Measurements from ENCODE around the gene LENG1.
"Not testable (repeated sequence)": the region's sequence is repeated elsewhere in the genome, so short reads cannot be mapped to it uniquely, and the experiment has no call there.

The LENG1 gene

GRCh38 chr19:54189145-54189734 lies 29.7 kb upstream of the LENG1 start, which contains the start of gene MBOAT7:
TSS of gene MBOAT7 (minus strand) at chr19:54189580. CDS start at chr19:54188508, 1,072 bp downstream.
- peak; percentile 67 for DNase-seq

- DNase-seq: no peak
These were observed 28.8 kb upstream of the LENG1 start for GRCh38 chr19:54188215-54188871.

- no peak for DNase-seq
These were observed 27.4 kb upstream of the LENG1 start for GRCh38 chr19:54186934-54187381.

- DNase-seq: no peak
These were observed 26.8 kb upstream of the LENG1 start for GRCh38 chr19:54186351-54186750.

- DNase-seq: no peak
These were observed 23.9 kb upstream of the LENG1 start for GRCh38 chr19:54183431-54183830.

GRCh38 chr19:54181894-54182293 lies 22.4 kb upstream of the LENG1 start:
- DNase-seq: not testable (repeated sequence)

- DNase-seq: no peak
These were observed 21.2 kb upstream of the LENG1 start for GRCh38 chr19:54180691-54181091.

- peak; percentile 95 for DNase-seq
These were observed 20.5 kb upstream of the LENG1 start for GRCh38 chr19:54179921-54180461.

GRCh38 chr19:54179262-54179852 lies 19.8 kb upstream of the LENG1 start:
- DNase-seq: no peak

- DNase-seq: peak; percentile 75
These were observed 19.2 kb upstream of the LENG1 start for GRCh38 chr19:54178581-54179261.

GRCh38 chr19:54173951-54174834 lies 14.7 kb upstream of the LENG1 start:
- no peak for DNase-seq

GRCh38 chr19:54173359-54173699 lies 13.8 kb upstream of the LENG1 start:
- no peak for DNase-seq

GRCh38 chr19:54172471-54173358 lies 13.2 kb upstream of the LENG1 start, which contains the start of gene TMC4:
TSS of gene TMC4 (minus strand) at chr19:54173160. CDS start at chr19:54173117, 43 bp downstream.
- peak; percentile 83 for DNase-seq

- DNase-seq: not testable (repeated sequence)
These were observed 12.4 kb upstream of the LENG1 start for GRCh38 chr19:54171736-54172431.

GRCh38 chr19:54169149-54169740 lies 9.7 kb upstream of the LENG1 start:
- no peak for DNase-seq

GRCh38 chr19:54168174-54168917 lies 8.8 kb upstream of the LENG1 start:
- DNase-seq: peak; percentile 32

GRCh38 chr19:54165222-54165621 lies 5.7 kb upstream of the LENG1 start:
- no peak for DNase-seq

GRCh38 chr19:54164369-54165068 lies 5.0 kb upstream of the LENG1 start:
- DNase-seq: peak; percentile 72

- no peak for DNase-seq
These were observed 3.4 kb upstream of the LENG1 start for GRCh38 chr19:54162884-54163283.

Data from DMS153 (cell line).